ENCODE measurements around the gene PEAR1.

GRCh38 chr1:156893048-156893953 is at the start of gene PEAR1:
- TF ChIP-seq CTCF (IDR thresholded peaks at IDR 0.05) (peak in 1 of 6 experiments; percentile 7), EP300 (IDR thresholded peaks at IDR 0.05) (no peak)
